ENCODE measurements around the gene FGFBP1.

FGFBP1 gene

DNA sequence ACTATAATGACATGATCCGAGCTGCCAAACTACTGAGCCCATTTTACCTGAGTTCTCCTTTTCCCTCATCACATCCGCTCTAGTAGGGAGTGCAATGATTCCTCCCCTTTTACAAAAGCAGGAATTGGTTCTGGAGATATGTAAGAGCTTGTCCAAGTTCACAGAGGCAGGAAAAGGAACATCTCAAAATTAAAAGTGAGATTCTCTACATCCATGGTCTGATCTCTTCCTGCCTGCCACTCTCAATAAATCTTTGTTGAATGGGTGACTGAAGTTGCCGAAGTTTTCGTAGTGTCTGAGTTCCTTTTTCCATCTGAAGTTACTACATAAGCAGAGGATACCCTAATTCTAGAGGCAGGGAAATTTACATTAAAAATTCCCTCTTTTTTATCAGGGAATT, at the start of gene FGFBP1:
Gene FGFBP1, minus strand, starts transcription at position 101 of the 400 bp plus-strand sequence. CDS start 2,108 bp downstream, outside the sequence.
- Histone ChIP-seq H3K4me1 (ENCODE audit: control insufficient read depth in 2 of 2, insufficient read depth in 2 of 2, low read length in 2 of 2) (peaks cover 8 to 26% of the 10 kb centered on the region in 2 donors), H3K9ac (ENCODE audit: low read depth in 1 of 2, low read length in 2 of 2) (peak within 1 kb of the TSS in 1 of 2 donors; percentile 58), H3K4me3 (ENCODE audit: low read length in 2 of 2) (peak within 1 kb of the TSS; percentile 11 to 22), H3K9me3 (ENCODE audit: control insufficient read depth in 2 of 2, low read length in 2 of 2) (no peaks in the 10 kb centered on the region), H3K27ac (ENCODE audit: low read depth in 2 of 2, low read length in 2 of 2) (peak within 1 kb of the TSS; percentile 77 to 78), H3K27me3 (ENCODE audit: control insufficient read depth in 2 of 2, insufficient read depth in 2 of 2, low read length in 2 of 2) (no peaks in the 10 kb centered on the region), H3K36me3 (ENCODE audit: control insufficient read depth in 2 of 2, insufficient read depth in 2 of 2, low read length in 2 of 2) (no peaks in the 10 kb centered on the region)

DNA sequence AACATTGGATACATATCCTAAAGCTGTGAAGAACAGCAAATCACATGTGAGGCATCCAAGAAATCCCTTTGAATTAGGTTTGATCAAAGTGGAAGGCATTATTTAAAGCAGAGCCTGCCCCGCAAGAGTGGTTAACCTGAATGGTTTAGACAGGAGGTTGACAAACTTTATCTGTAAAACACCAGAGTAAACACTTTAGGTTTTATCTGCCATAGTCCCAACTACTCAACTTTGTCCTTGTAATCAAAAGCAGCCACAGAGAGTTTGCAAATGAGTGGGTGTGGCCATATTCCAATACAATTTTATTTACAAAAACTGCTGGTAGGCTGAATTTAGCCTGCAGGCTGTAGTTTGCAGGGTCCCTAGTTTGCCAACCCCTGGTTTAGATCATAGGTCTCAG, 49.7 kb upstream of the FGFBP1 start:
- H3K36me3 ChIP-seq (ENCODE audit: control insufficient read depth in 2 of 2, insufficient read depth in 2 of 2, low read length in 2 of 2) = peaks cover 22 to 34% of the 10 kb centered on the region in 2 donors

GRCh38 chr4:15986907-15987306, 48.4 kb upstream of the FGFBP1 start:
- H3K4me1 ChIP-seq (ENCODE audit: control insufficient read depth in 2 of 2, insufficient read depth in 2 of 2, low read length in 2 of 2) = peaks cover 0 to 3% of the 10 kb centered on the region in 2 donors
- H3K27ac ChIP-seq (ENCODE audit: low read depth in 2 of 2, low read length in 2 of 2) = no peak overlapping the region
- no peaks in the 10 kb centered on the region for H3K9me3 ChIP-seq (ENCODE audit: control insufficient read depth in 2 of 2, low read length in 2 of 2)
- no peak overlapping the region for H3K9ac ChIP-seq (ENCODE audit: low read depth in 1 of 2, low read length in 2 of 2)
- H3K4me3 ChIP-seq (ENCODE audit: low read length in 2 of 2) = no peak overlapping the region
- H3K27me3 ChIP-seq (ENCODE audit: control insufficient read depth in 2 of 2, insufficient read depth in 2 of 2, low read length in 2 of 2) = no peaks in the 10 kb centered on the region
- H3K36me3 ChIP-seq (ENCODE audit: control insufficient read depth in 2 of 2, insufficient read depth in 2 of 2, low read length in 2 of 2) = peaks cover 23 to 37% of the 10 kb centered on the region in 2 donors

More for the DNA sequence above, 49.7 kb upstream of the FGFBP1 start:
- no peak overlapping the region for H3K27ac ChIP-seq (ENCODE audit: low read depth in 2 of 2, low read length in 2 of 2)
- H3K27me3 ChIP-seq (ENCODE audit: control insufficient read depth in 2 of 2, insufficient read depth in 2 of 2, low read length in 2 of 2) = no peaks in the 10 kb centered on the region
- H3K9ac ChIP-seq (ENCODE audit: low read depth in 1 of 2, low read length in 2 of 2) = no peak overlapping the region
- H3K9me3 ChIP-seq (ENCODE audit: control insufficient read depth in 2 of 2, low read length in 2 of 2) = no peaks in the 10 kb centered on the region
- peaks cover 0 to 3% of the 10 kb centered on the region in 2 donors for H3K4me1 ChIP-seq (ENCODE audit: control insufficient read depth in 2 of 2, insufficient read depth in 2 of 2, low read length in 2 of 2)
- no peak overlapping the region for H3K4me3 ChIP-seq (ENCODE audit: low read length in 2 of 2)

DNA sequence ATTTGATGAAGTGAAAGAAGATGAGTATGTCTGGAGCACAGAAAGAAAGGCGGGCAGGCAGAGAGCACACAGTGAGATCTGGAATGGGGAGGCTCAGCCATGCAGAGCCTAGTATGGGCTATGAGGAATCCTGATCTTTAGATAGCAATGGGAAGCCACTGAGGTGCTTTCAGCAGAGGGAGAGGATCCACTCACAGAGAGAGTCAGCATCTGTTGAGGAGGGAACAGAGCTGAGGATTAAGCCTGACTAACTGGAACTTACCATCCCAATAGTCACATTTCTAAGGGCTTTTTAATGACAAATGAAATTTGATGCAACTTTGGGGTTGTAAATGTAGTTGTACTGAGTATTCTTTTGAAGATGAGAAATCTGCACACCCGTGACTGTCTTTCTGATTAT, 45.1 kb upstream of the FGFBP1 start:
- Histone ChIP-seq H3K9ac (ENCODE audit: low read depth in 1 of 2, low read length in 2 of 2) (no peak overlapping the region), H3K36me3 (ENCODE audit: control insufficient read depth in 2 of 2, insufficient read depth in 2 of 2, low read length in 2 of 2) (peaks cover 15 to 36% of the 10 kb centered on the region in 2 donors), H3K4me1 (ENCODE audit: control insufficient read depth in 2 of 2, insufficient read depth in 2 of 2, low read length in 2 of 2) (peaks cover 0 to 3% of the 10 kb centered on the region in 2 donors), H3K4me3 (ENCODE audit: low read length in 2 of 2) (no peak overlapping the region), H3K9me3 (ENCODE audit: control insufficient read depth in 2 of 2, low read length in 2 of 2) (no peaks in the 10 kb centered on the region), H3K27me3 (ENCODE audit: control insufficient read depth in 2 of 2, insufficient read depth in 2 of 2, low read length in 2 of 2) (no peaks in the 10 kb centered on the region), H3K27ac (ENCODE audit: low read depth in 2 of 2, low read length in 2 of 2) (no peak overlapping the region)

DNA sequence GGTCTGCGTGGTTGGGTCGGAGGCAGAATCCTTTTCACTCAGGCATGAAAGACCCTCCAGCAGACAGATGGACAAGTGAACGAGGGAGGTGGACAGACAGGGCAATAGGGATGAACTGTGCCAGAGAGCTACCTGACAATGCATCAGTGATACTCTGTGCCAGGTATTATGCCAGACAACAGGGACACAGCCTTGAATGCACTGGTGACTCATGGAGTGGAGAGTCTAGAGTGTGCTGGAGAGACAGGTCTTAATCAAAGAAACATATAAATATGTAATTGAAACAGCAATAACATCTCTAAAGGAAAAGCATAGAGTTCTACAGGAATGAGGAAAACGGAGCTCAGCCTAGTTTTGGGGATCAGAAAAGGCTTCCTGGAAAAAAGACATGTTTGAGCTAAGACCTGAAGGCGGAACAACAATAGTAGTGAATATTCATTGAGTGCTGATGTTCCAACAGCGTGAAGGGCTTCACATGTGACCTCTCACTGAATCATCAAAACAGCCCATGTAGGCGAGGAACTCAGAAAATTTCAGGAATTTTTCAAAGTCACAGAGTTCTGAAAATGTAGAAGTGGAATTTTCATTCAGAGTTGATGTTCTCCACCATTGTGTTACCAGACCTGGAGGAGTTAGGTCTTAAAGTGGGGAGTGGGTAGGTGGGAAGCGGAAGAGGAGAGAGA, 44.4 kb upstream of the FGFBP1 start:
- no peak overlapping the region for H3K9ac ChIP-seq (ENCODE audit: low read depth in 1 of 2, low read length in 2 of 2)
- H3K36me3 ChIP-seq (ENCODE audit: control insufficient read depth in 2 of 2, insufficient read depth in 2 of 2, low read length in 2 of 2) = peaks cover 15 to 38% of the 10 kb centered on the region in 2 donors
- H3K27ac ChIP-seq (ENCODE audit: low read depth in 2 of 2, low read length in 2 of 2) = no peak overlapping the region
- no peaks in the 10 kb centered on the region for H3K4me1 ChIP-seq (ENCODE audit: control insufficient read depth in 2 of 2, insufficient read depth in 2 of 2, low read length in 2 of 2)
- H3K4me3 ChIP-seq (ENCODE audit: low read length in 2 of 2) = no peak overlapping the region
- H3K9me3 ChIP-seq (ENCODE audit: control insufficient read depth in 2 of 2, low read length in 2 of 2) = no peaks in the 10 kb centered on the region
- no peaks in the 10 kb centered on the region for H3K27me3 ChIP-seq (ENCODE audit: control insufficient read depth in 2 of 2, insufficient read depth in 2 of 2, low read length in 2 of 2)

GRCh38 chr4:15976456-15977447, 38.2 kb upstream of the FGFBP1 start:
- H3K9me3 ChIP-seq (ENCODE audit: control insufficient read depth in 2 of 2, low read length in 2 of 2) = no peaks in the 10 kb centered on the region
- peaks cover 8 to 20% of the 10 kb centered on the region in 2 donors for H3K36me3 ChIP-seq (ENCODE audit: control insufficient read depth in 2 of 2, insufficient read depth in 2 of 2, low read length in 2 of 2)
- H3K27me3 ChIP-seq (ENCODE audit: control insufficient read depth in 2 of 2, insufficient read depth in 2 of 2, low read length in 2 of 2) = no peaks in the 10 kb centered on the region
- no peak overlapping the region for H3K4me3 ChIP-seq (ENCODE audit: low read length in 2 of 2)
- H3K4me1 ChIP-seq (ENCODE audit: control insufficient read depth in 2 of 2, insufficient read depth in 2 of 2, low read length in 2 of 2) = no peaks in the 10 kb centered on the region
- H3K27ac ChIP-seq (ENCODE audit: low read depth in 2 of 2, low read length in 2 of 2) = no peak overlapping the region
- no peak overlapping the region for H3K9ac ChIP-seq (ENCODE audit: low read depth in 1 of 2, low read length in 2 of 2)

GRCh38 chr4:15971068-15971801, 32.7 kb upstream of the FGFBP1 start:
- H3K36me3 ChIP-seq (ENCODE audit: control insufficient read depth in 2 of 2, insufficient read depth in 2 of 2, low read length in 2 of 2) = peaks cover 8 to 12% of the 10 kb centered on the region in 2 donors
- H3K9ac ChIP-seq (ENCODE audit: low read depth in 1 of 2, low read length in 2 of 2) = no peak overlapping the region
- H3K27ac ChIP-seq (ENCODE audit: low read depth in 2 of 2, low read length in 2 of 2) = no peak overlapping the region
- H3K4me3 ChIP-seq (ENCODE audit: low read length in 2 of 2) = no peak overlapping the region
- no peaks in the 10 kb centered on the region for H3K9me3 ChIP-seq (ENCODE audit: control insufficient read depth in 2 of 2, low read length in 2 of 2)
- no peaks in the 10 kb centered on the region for H3K4me1 ChIP-seq (ENCODE audit: control insufficient read depth in 2 of 2, insufficient read depth in 2 of 2, low read length in 2 of 2)
- H3K27me3 ChIP-seq (ENCODE audit: control insufficient read depth in 2 of 2, insufficient read depth in 2 of 2, low read length in 2 of 2) = no peaks in the 10 kb centered on the region

GRCh38 chr4:15968551-15969300, 30.2 kb upstream of the FGFBP1 start:
- Histone ChIP-seq H3K9ac (ENCODE audit: low read depth in 1 of 2, low read length in 2 of 2) (no peak overlapping the region), H3K9me3 (ENCODE audit: control insufficient read depth in 2 of 2, low read length in 2 of 2) (no peaks in the 10 kb centered on the region), H3K36me3 (ENCODE audit: control insufficient read depth in 2 of 2, insufficient read depth in 2 of 2, low read length in 2 of 2) (peaks cover 7 to 9% of the 10 kb centered on the region in 2 donors), H3K27ac (ENCODE audit: low read depth in 2 of 2, low read length in 2 of 2) (no peak overlapping the region), H3K27me3 (ENCODE audit: control insufficient read depth in 2 of 2, insufficient read depth in 2 of 2, low read length in 2 of 2) (no peaks in the 10 kb centered on the region), H3K4me1 (ENCODE audit: control insufficient read depth in 2 of 2, insufficient read depth in 2 of 2, low read length in 2 of 2) (no peaks in the 10 kb centered on the region), H3K4me3 (ENCODE audit: low read length in 2 of 2) (no peak overlapping the region)

DNA sequence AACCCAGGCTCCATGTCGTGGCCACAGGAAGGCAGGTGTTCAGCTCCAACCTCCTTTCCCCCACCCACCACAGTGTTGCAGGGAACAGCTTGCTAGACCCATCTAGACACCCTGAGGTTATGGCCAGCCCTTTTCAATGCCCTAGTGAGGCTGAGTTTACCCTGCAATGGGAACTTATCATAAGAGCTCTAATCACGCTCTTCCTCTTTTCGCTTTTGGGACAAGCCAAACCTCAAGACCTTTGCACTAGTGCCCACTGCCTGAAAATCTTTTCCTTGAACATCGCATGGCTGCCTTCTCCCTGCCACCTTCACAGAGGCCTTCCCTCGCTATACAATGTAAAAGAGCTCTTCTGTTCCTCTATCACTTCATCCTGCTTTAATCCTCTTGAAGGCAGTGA, 26.8 kb upstream of the FGFBP1 start:
- no peaks in the 10 kb centered on the region for H3K27me3 ChIP-seq (ENCODE audit: control insufficient read depth in 2 of 2, insufficient read depth in 2 of 2, low read length in 2 of 2)
- no peaks in the 10 kb centered on the region for H3K9me3 ChIP-seq (ENCODE audit: control insufficient read depth in 2 of 2, low read length in 2 of 2)
- no peaks in the 10 kb centered on the region for H3K4me1 ChIP-seq (ENCODE audit: control insufficient read depth in 2 of 2, insufficient read depth in 2 of 2, low read length in 2 of 2)
- peaks cover 0 to 5% of the 10 kb centered on the region in 2 donors for H3K36me3 ChIP-seq (ENCODE audit: control insufficient read depth in 2 of 2, insufficient read depth in 2 of 2, low read length in 2 of 2)
- no peak overlapping the region for H3K4me3 ChIP-seq (ENCODE audit: low read length in 2 of 2)
- no peak overlapping the region for H3K9ac ChIP-seq (ENCODE audit: low read depth in 1 of 2, low read length in 2 of 2)
- H3K27ac ChIP-seq (ENCODE audit: low read depth in 2 of 2, low read length in 2 of 2) = no peak overlapping the region

Data from mucosa of rectum (tissue), 2 donors.